DOHH2 (cell line): ENCODE measurements around the gene CEP135.

Experiments
- H3F3A ChIP-seq: fragments of 200-600 bp; sonication (generic), shearing (Covaris generic); 2 replicates; pipeline ENCODE4 v1.6.0; 2016; ENCODE audit warnings: antibody characterized with exemption, mild to moderate bottlenecking; ENCODE audit not compliant: control insufficient read depth, insufficient read depth
- H3K27ac ChIP-seq: fragments of 200-600 bp; sonication (generic); 2 replicates; pipeline ENCODE4 v1.5.1; 2014; ENCODE audit warnings: low read depth, mild to moderate bottlenecking, low read length, moderate library complexity
- H3K27me3 ChIP-seq: fragments of 200-600 bp; sonication (generic); 2 replicates; pipeline ENCODE4 v1.6.1; 2014; ENCODE audit warnings: mild to moderate bottlenecking, low read length, mixed read lengths; ENCODE audit not compliant: control insufficient read depth
- H3K36me3 ChIP-seq: fragments of 200-600 bp; sonication (generic); 2 replicates; pipeline ENCODE4 v1.6.1; 2014; ENCODE audit warnings: mild to moderate bottlenecking, low read length, moderate library complexity, mixed read lengths; ENCODE audit not compliant: control insufficient read depth
- H3K4me1 ChIP-seq: fragments of 200-600 bp; sonication (generic); 2 replicates; pipeline ENCODE4 v1.6.1; 2014; ENCODE audit warnings: mild to moderate bottlenecking, low read length, mixed read lengths; ENCODE audit not compliant: control insufficient read depth
- H3K4me2 ChIP-seq: fragments of 200-600 bp; sonication (generic); 2 replicates; pipeline ENCODE4 v1.6.0; 2014; ENCODE audit warnings: mild to moderate bottlenecking, low read length, moderate library complexity
- H3K4me3 ChIP-seq: fragments of 200-600 bp; sonication (generic); 2 replicates; pipeline ENCODE4 v1.5.1; 2014; ENCODE audit warnings: mild to moderate bottlenecking, low read length, mixed read lengths
- H3K79me2 ChIP-seq: fragments of 200-600 bp; sonication (generic); 2 replicates; pipeline ENCODE4 v1.6.1; 2014; ENCODE audit warnings: mild to moderate bottlenecking, low read length, mixed read lengths; ENCODE audit not compliant: control insufficient read depth
- H3K9me2 ChIP-seq: fragments of 200-600 bp; sonication (generic); replicated peaks from 2 replicates; pipeline ENCODE4 v1.6.1; 2014; ENCODE audit warnings: mild to moderate bottlenecking, low read length, mixed read lengths; ENCODE audit not compliant: control insufficient read depth
- H3K9me3 ChIP-seq: fragments of 200-600 bp; sonication (generic); 2 replicates; pipeline ENCODE4 v1.6.1; 2014; ENCODE audit warnings: antibody characterized with exemption, low read length, mixed read lengths; ENCODE audit not compliant: control insufficient read depth, insufficient read depth
- H4K20me1 ChIP-seq: fragments of 200-600 bp; sonication (generic); 2 replicates; pipeline ENCODE4 v1.6.0; 2014; ENCODE audit warnings: low read depth, mild to moderate bottlenecking, antibody characterized with exemption, low read length, moderate library complexity; ENCODE audit not compliant: control insufficient read depth, insufficient read depth
- CTCF ChIP-seq: fragments of 200-600 bp; sonication (generic); IDR thresholded peaks from one replicate; pipeline ENCODE4 v1.5.1; 2014; ENCODE audit warnings: antibody characterized with exemption, mild to moderate bottlenecking, low read depth, low read length; ENCODE audit not compliant: poor library complexity, severe bottlenecking
- EZH2phosphoT487 ChIP-seq: fragments of 200-600 bp; sonication (generic); IDR thresholded peaks from 2 replicates; pipeline ENCODE4 v1.6.1; 2017; ENCODE audit warnings: borderline replicate concordance, mild to moderate bottlenecking, antibody characterized with exemption, low read length, moderate library complexity, mixed read lengths

Gene CEP135

GRCh38 chr4:55973650-55974049 lies 24.9 kb downstream of the CEP135 start:
- Histone ChIP-seq H3K36me3 (peaks cover 86% of the 10 kb centered on the region), H3K27ac (no peak overlapping the region), H3K9me3 (no peaks in the 10 kb centered on the region), H3F3A (no peaks in the 10 kb centered on the region), H3K9me2 (no peaks in the 10 kb centered on the region), H3K4me3 (no peak overlapping the region), H3K27me3 (no peaks in the 10 kb centered on the region), H3K4me1 (no peaks in the 10 kb centered on the region; the same call in 1 of the 2 replicates), H3K79me2 (no peaks in the 10 kb centered on the region), H3K4me2 (no peak overlapping the region), H4K20me1 (no peaks in the 10 kb centered on the region)
- TF ChIP-seq CTCF, result no peak
- TF ChIP-seq EZH2phosphoT487, result no peak

DNA sequence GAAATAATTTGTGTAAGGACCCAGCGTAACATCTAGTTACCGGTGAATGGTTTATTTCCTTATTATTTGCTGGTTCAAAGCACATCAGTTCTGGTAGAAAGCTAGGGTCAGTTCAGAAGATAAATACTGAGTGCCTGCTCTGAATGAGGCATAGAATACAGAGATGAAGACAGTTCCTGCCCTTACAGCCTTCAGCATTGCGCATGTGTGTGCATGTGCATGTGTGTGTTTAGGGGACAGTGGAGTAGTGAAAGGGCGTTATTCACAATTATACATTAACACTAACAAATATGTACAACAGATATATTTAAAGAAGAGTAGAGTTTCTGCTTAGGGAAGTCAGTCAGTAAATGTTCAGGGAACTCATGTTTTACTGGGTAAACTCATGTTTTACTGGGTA lies 29.1 kb downstream of the CEP135 start:
- H4K20me1 ChIP-seq, result no peaks in the 10 kb centered on the region
- H3K4me3 ChIP-seq, result no peak overlapping the region
- no peaks in the 10 kb centered on the region for H3K79me2 ChIP-seq
- H3K4me2 ChIP-seq, result no peak overlapping the region
- no peaks in the 10 kb centered on the region for H3K9me2 ChIP-seq
- H3K27ac ChIP-seq, result no peak overlapping the region
- H3K36me3 ChIP-seq, result peaks cover 95% of the 10 kb centered on the region
- no peaks in the 10 kb centered on the region for H3K27me3 ChIP-seq
- no peak for TF ChIP-seq EZH2phosphoT487
- TF ChIP-seq CTCF, result no peak
- H3F3A ChIP-seq, result no peaks in the 10 kb centered on the region
- H3K9me3 ChIP-seq, result no peaks in the 10 kb centered on the region
- H3K4me1 ChIP-seq, result peaks cover 9% of the 10 kb centered on the region

- no peak overlapping the region for H3K4me2 ChIP-seq
- peaks cover 9% of the 10 kb centered on the region for H3K4me1 ChIP-seq
- H3K4me3 ChIP-seq, result no peak overlapping the region
- no peaks in the 10 kb centered on the region for H3K9me2 ChIP-seq
- no peaks in the 10 kb centered on the region for H3F3A ChIP-seq
- TF ChIP-seq EZH2phosphoT487 (no peak), CTCF (no peak)
- H3K79me2 ChIP-seq, result no peaks in the 10 kb centered on the region
- no peaks in the 10 kb centered on the region for H3K9me3 ChIP-seq
- no peak overlapping the region for H3K27ac ChIP-seq
- peaks cover 95% of the 10 kb centered on the region for H3K36me3 ChIP-seq
- no peaks in the 10 kb centered on the region for H4K20me1 ChIP-seq
- H3K27me3 ChIP-seq, result no peaks in the 10 kb centered on the region
Observed at GRCh38 chr4:55979562-55979961, 30.8 kb downstream of the CEP135 start.

- H3F3A ChIP-seq, result no peaks in the 10 kb centered on the region
- H3K79me2 ChIP-seq, result no peaks in the 10 kb centered on the region
- H3K4me2 ChIP-seq, result no peak overlapping the region
- H3K27me3 ChIP-seq, result no peaks in the 10 kb centered on the region
- H3K9me3 ChIP-seq, result no peaks in the 10 kb centered on the region
- TF ChIP-seq EZH2phosphoT487 (no peak), CTCF (no peak)
- H4K20me1 ChIP-seq, result no peaks in the 10 kb centered on the region
- peaks cover 95% of the 10 kb centered on the region for H3K36me3 ChIP-seq
- peaks cover 9% of the 10 kb centered on the region for H3K4me1 ChIP-seq
- no peaks in the 10 kb centered on the region for H3K9me2 ChIP-seq
- H3K27ac ChIP-seq, result no peak overlapping the region
- no peak overlapping the region for H3K4me3 ChIP-seq
Observed at GRCh38 chr4:55980725-55981124, 32.0 kb downstream of the CEP135 start.
